Small intestine (tissue), 7 donors: ENCODE measurements around the gene IL17F. TPM values are rescaled to one million over a fixed set of nuclear protein-coding genes. Genes with fewer than 3 reads are reported as not detected.
A peak's percentile ranks its signal among the peaks of the same experiment; 100 is the strongest.

Source experiments
- DNase-seq, 2 donors: peaks; one replicate each; pipeline versions ENCODE4 v3.0.0 to v3.0.0-alpha.2; 2013
- FAIRE-seq: peaks from 2 replicates; lab custom pipeline; 2012; peaks lifted over from hg19 to GRCh38; lab: Jason Lieb, UNC
- H3K27ac ChIP-seq, 3 donors: one replicate each; pipeline ENCODE4 v1.5.1; 2013; ENCODE audit warnings: low read length in 2 of 3, mild to moderate bottlenecking in 2 of 3, control low read depth in 1 of 3, inconsistent platforms in 1 of 3, low read depth in 1 of 3, moderate library complexity in 1 of 3
- H3K27me3 ChIP-seq, 3 donors: one replicate each; pipeline ENCODE4 v1.6.1; 2013; ENCODE audit warnings: low read length in 3 of 3, inconsistent platforms in 1 of 3; ENCODE audit not compliant: control insufficient read depth in 3 of 3, insufficient read depth in 3 of 3
- H3K36me3 ChIP-seq, 3 donors: one replicate each; pipeline ENCODE4 v1.6.1; 2013; ENCODE audit warnings: low read length in 3 of 3, inconsistent platforms in 1 of 3, low read depth in 1 of 3, mild to moderate bottlenecking in 1 of 3, moderate library complexity in 1 of 3; ENCODE audit not compliant: control insufficient read depth in 3 of 3, insufficient read depth in 2 of 3
- H3K4me1 ChIP-seq, 3 donors: one replicate each; pipeline ENCODE4 v1.6.1; 2013; ENCODE audit warnings: low read length in 2 of 3, inconsistent platforms in 1 of 3, low read depth in 1 of 3, mild to moderate bottlenecking in 1 of 3, moderate library complexity in 1 of 3; ENCODE audit not compliant: control insufficient read depth in 3 of 3, insufficient read depth in 2 of 3
- H3K4me3 ChIP-seq, 3 donors: one replicate each; pipeline ENCODE4 v1.5.1; 2013; ENCODE audit warnings: low read length in 3 of 3, control low read depth in 1 of 3, inconsistent platforms in 1 of 3, low read depth in 1 of 3, mild to moderate bottlenecking in 1 of 3, moderate library complexity in 1 of 3
- H3K9me3 ChIP-seq, 2 donors: one replicate each; pipeline ENCODE4 v1.6.1; 2013; ENCODE audit warnings: low read depth in 1 of 2, low read length in 1 of 2; ENCODE audit not compliant: control insufficient read depth in 2 of 2, insufficient read depth in 1 of 2
- WGBS, 3 donors: extraction: QIAGEN DNeasy Blood & Tissue Kit; methylation state at CpG; one replicate each; pipeline ENCODE4 v1.1.7; 2013; 5-methylcytosine and 5-hydroxymethylcytosine counted together
- polyA plus RNA-seq, 4 donors: library from polyadenylated mRNA; stranded (reverse) in 3 of 4; unstranded in 1 of 4; fragments of 200-250 nt in 3 of 4; fragments of 120-200 nt in 1 of 4; gene quantifications; one replicate each; pipeline versions ENCODE4 v1.2.1 to v1.2.3, GENCODE V29; 2013
- donor health status: healthy with polysubstance abuse.
- donor health status: control.
- donor health status: control.
- donor health status: Bipolar disorder and iron deficiency.
- donor health status: healthy.

Gene IL17F
- polyA plus RNA-seq, 4 donors, result 1.2 TPM; not detected in 3

DNA sequence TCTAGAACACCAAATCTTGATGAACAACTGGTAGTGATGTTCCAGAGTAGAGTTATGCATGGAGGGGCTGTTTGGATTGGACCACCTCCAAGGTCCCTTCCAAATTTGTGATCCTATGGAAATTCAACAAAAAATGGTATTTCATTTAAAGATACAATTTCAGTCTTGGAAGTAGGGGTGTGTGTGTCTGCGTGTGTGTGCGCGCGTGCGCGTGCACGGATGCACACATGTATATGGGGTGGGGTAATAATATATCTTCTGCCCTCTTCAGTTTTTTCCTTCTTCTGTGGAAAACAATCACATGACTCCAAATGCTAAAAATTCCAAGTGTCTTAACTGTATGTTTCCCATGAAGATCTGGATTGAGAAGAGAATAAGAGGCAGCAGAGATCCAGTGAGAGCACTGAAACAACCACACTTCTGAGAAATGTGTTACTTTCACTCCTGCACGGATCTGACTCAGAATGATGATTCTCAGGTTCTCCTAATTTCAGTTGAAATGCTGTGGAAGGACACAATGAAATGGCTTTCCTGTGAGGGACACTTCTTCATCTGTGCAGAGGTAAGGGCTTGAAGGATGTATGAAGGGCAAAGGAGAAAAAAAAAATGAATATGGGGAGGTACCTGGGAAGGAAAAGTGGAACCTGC lies 10.6 kb upstream of the IL17F start:
- DNase-seq, result no peak
- WGBS, 3 donors, result 91 to 94% (median 92%) methylated on average over 8 of the region's 8 CpGs
- Histone ChIP-seq H3K4me3 (no peak overlapping the region), H3K36me3 (no peaks in the 10 kb centered on the region), H3K4me1 (no peaks in the 10 kb centered on the region), H3K27ac (no peak overlapping the region), H3K9me3 (peaks cover 0 to 2% of the 10 kb centered on the region in 2 donors), H3K27me3 (peaks cover 0 to 7% (median 2%) of the 10 kb centered on the region in 3 donors)
- FAIRE-seq, result no peak

- H3K27me3 ChIP-seq, result peaks cover 0 to 7% (median 2%) of the 10 kb centered on the region in 3 donors
- H3K36me3 ChIP-seq, result no peaks in the 10 kb centered on the region
- no peak overlapping the region for H3K4me3 ChIP-seq
- 27 to 50% (median 33%) methylated on average over 9 of the region's 9 CpGs for WGBS, 3 donors
- peaks cover 0 to 2% of the 10 kb centered on the region in 2 donors for H3K9me3 ChIP-seq
- DNase-seq (no peak), FAIRE-seq (no peak)
- H3K4me1 ChIP-seq, result no peaks in the 10 kb centered on the region
- H3K27ac ChIP-seq, result no peak overlapping the region
Observed at GRCh38 chr6:52253494-52253893, 9.2 kb upstream of the IL17F start.

DNA sequence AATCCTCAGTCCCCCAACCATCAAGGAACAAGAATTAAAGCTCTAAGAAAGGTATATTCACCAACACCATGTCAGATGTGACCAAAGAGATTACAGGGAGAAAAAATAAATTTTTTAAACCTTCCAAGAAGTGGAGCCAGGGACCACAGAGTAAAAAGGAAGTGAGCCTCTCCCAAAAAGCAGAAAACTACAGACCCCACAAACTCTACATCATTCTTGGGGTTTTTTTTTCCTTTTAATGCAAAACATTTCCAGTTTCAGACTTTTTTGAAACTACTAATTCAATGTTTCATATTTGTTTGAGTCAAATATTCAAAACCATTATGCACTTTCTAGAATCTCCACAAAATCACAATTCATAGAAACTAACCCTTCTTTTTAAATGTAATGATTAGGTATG lies 6.8 kb upstream of the IL17F start:
- DNase-seq (no peak), FAIRE-seq (no peak)
- Histone ChIP-seq H3K9me3 (peaks cover 0 to 2% of the 10 kb centered on the region in 2 donors), H3K27ac (no peak overlapping the region), H3K36me3 (no peaks in the 10 kb centered on the region), H3K4me1 (peaks cover 0 to 2% (median 0%) of the 10 kb centered on the region in 3 donors), H3K4me3 (no peak overlapping the region), H3K27me3 (peaks cover 0 to 7% (median 2%) of the 10 kb centered on the region in 3 donors)

DNA sequence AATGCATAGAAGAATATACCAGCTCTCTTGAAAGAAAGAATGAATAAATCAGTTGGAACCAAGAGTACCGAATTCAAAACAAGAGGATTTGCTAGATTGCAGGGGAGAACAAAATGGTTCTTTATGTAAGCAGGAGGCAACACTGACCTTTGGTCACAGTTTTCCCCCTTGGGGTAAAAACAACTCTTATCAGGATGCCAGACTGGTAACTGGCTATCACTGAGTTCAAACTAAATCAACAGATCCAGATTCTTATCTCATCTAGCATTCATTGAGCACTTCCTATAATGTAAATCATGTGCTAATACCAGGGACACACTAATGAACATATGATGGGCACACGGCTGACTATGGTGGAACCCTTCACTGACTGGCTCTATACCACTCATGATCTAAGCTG lies 4.8 kb upstream of the IL17F start:
- H3K27me3 ChIP-seq, result peaks cover 0 to 3% (median 2%) of the 10 kb centered on the region in 3 donors
- H3K27ac ChIP-seq, result no peak overlapping the region
- H3K36me3 ChIP-seq, result no peaks in the 10 kb centered on the region
- peaks cover 0 to 4% (median 0%) of the 10 kb centered on the region in 3 donors for H3K4me1 ChIP-seq
- H3K9me3 ChIP-seq, result no peaks in the 10 kb centered on the region
- DNase-seq (no peak), FAIRE-seq (no peak)
- WGBS, 3 donors, result 57 to 65% (median 63%) methylated on average over 2 of the region's 2 CpGs
- H3K4me3 ChIP-seq, result no peak overlapping the region

GRCh38 chr6:52245425-52245824 lies 1.1 kb upstream of the IL17F start:
- peak in 1 of 2 donors; percentile 59 for DNase-seq
- WGBS, 3 donors, result 19 to 58% (median 54%) methylated on average over 1 of the region's 1 CpG
- Histone ChIP-seq H3K4me3 (no peak overlapping the region), H3K27me3 (no peaks in the 10 kb centered on the region), H3K4me1 (peaks cover 0 to 8% (median 0%) of the 10 kb centered on the region in 3 donors), H3K9me3 (no peaks in the 10 kb centered on the region), H3K36me3 (no peaks in the 10 kb centered on the region), H3K27ac (peak overlapping the region in 1 of 3 donors; percentile 10)
- no peak for FAIRE-seq

DNA sequence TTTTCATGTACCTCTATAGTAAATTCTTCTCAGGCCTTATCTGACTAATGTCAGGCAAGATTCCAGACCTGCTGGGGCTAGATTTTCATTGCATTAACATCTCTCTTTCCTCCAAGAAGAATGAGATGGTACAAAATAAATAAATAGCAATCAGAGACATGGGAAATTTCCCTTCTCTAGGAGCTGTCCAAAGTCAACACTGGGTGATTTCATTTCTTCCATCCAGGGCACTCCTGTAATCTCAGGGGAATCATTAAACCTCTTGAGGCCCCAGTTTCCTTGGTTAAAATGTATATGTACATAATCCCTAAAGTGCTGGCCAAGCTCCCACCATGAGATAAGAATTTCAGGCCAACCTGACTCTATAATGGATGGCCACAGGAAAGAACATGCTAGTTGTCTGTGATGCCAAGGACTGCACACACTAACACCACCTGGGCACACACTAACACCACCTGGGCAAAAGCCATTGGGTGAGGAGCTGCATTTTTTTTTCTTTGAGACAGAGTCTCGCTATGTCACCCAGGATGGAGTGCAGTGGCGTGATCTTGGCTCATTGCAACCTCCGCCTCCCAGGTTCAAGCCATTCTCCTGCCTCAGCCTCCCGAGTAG lies 912 bp downstream of the IL17F start:
- DNase-seq (peak in 1 of 2 donors; percentile 55), FAIRE-seq (no peak)
- WGBS, 3 donors, result 88 to 94% (median 88%) methylated on average over 4 of the region's 4 CpGs
- no peaks in the 10 kb centered on the region for H3K36me3 ChIP-seq
- peaks cover 0 to 8% (median 0%) of the 10 kb centered on the region in 3 donors for H3K4me1 ChIP-seq
- no peaks in the 10 kb centered on the region for H3K27me3 ChIP-seq
- H3K27ac ChIP-seq, result no peak overlapping the region
- no peaks in the 10 kb centered on the region for H3K9me3 ChIP-seq
- no peak overlapping the region for H3K4me3 ChIP-seq

DNA sequence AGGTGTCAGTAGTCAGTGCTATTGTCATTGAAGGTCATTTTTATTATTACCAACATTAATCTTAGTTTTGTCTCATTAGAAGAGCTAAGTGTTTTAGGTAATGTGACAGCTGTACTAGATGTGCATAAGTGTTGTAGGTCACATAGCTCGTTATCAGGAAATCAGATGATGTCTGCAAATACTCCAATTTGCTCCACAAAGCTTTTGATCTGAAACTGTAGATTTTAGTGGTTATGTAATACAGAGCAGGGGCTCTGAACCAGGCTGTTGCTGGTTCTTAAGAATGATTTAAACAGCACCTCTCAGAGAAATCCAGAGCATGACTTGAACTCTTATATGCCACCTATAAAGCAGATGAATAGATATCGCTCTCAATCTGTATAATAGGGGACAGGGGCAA lies 2.5 kb downstream of the IL17F start:
- H3K36me3 ChIP-seq, result no peaks in the 10 kb centered on the region
- H3K4me1 ChIP-seq, result peaks cover 0 to 8% (median 0%) of the 10 kb centered on the region in 3 donors
- H3K27ac ChIP-seq, result no peak overlapping the region
- H3K27me3 ChIP-seq, result peaks cover 0 to 2% (median 0%) of the 10 kb centered on the region in 3 donors
- H3K9me3 ChIP-seq, result no peaks in the 10 kb centered on the region
- H3K4me3 ChIP-seq, result no peak overlapping the region
- DNase-seq (no peak), FAIRE-seq (no peak)
- WGBS, 3 donors, result 61 to 85% (median 71%) methylated on average over 2 of the region's 2 CpGs

- H3K27me3 ChIP-seq, result peaks cover 0 to 2% (median 0%) of the 10 kb centered on the region in 3 donors
- WGBS, 3 donors, result 29 to 44% (median 30%) methylated on average over 15 of the region's 15 CpGs
- no peaks in the 10 kb centered on the region for H3K36me3 ChIP-seq
- no peaks in the 10 kb centered on the region for H3K9me3 ChIP-seq
- DNase-seq (peak; percentile 51 to 76), FAIRE-seq (no peak)
- H3K27ac ChIP-seq, result no peak overlapping the region
- no peak overlapping the region for H3K4me3 ChIP-seq
- peaks cover 0 to 5% (median 0%) of the 10 kb centered on the region in 3 donors for H3K4me1 ChIP-seq
Observed at GRCh38 chr6:52233975-52234823, 10.1 kb downstream of the IL17F start.
